ENCODE data around the gene PSMB8.

PSMB8 gene

DNA sequence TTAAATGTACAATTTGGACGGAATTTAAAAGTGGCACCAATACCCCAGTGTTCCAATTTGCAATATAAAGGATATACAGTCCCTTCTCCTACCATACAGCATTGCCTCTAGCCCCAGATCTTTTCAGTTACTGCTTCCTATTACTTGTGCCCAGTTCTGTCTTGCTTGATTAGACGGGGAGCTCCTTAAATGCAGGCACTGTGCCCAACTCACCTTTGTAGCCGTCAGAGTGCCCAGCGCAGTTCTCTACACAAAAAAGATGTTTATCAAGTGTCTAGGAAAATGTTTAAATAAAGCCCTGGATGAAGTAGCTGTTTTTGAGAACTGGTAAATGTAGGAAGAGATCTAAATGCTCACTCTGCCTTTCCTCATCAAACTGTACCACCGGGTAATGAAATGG lies 12.9 kb downstream of the PSMB8 start:
- Histone ChIP-seq H3K4me1 (ENCODE audit: control insufficient read depth, low read length) (no peaks in the 10 kb centered on the region), H3K27me3 (ENCODE audit: control insufficient read depth, low read length) (no peaks in the 10 kb centered on the region), H3K79me2 (ENCODE audit: control insufficient read depth, low read length) (no peaks in the 10 kb centered on the region)

DNA sequence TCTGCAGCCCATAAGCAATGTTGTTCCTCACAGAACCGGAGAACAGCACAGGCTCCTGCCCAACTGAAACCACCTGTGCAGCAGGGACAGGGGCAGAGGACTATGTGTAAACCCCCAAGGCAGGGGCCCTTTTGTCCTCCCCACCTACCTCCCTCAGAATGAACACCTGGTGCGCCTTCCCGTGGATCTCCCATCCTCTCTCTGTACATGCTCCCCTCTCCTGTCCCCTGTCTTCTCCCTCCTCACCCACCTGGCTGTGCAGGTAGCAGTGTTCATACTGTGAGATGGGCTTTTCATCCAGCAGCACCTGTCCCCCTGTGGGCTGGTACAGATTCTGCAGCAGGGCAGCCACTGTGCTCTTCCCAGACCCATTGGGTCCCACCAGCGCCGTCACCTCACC lies 13.8 kb downstream of the PSMB8 start:
- Histone ChIP-seq H3K36me3 (ENCODE audit: control insufficient read depth, low read length) (peaks cover 62% of the 10 kb centered on the region), H3K9me2 (replicated peaks; ENCODE audit: control insufficient read depth, low read length) (no peaks in the 10 kb centered on the region)
- no peak for TF ChIP-seq EZH2phosphoT487 (IDR thresholded peaks at IDR 0.05; ENCODE audit: borderline replicate concordance, low read length)
- TF ChIP-seq, protein P1, sequence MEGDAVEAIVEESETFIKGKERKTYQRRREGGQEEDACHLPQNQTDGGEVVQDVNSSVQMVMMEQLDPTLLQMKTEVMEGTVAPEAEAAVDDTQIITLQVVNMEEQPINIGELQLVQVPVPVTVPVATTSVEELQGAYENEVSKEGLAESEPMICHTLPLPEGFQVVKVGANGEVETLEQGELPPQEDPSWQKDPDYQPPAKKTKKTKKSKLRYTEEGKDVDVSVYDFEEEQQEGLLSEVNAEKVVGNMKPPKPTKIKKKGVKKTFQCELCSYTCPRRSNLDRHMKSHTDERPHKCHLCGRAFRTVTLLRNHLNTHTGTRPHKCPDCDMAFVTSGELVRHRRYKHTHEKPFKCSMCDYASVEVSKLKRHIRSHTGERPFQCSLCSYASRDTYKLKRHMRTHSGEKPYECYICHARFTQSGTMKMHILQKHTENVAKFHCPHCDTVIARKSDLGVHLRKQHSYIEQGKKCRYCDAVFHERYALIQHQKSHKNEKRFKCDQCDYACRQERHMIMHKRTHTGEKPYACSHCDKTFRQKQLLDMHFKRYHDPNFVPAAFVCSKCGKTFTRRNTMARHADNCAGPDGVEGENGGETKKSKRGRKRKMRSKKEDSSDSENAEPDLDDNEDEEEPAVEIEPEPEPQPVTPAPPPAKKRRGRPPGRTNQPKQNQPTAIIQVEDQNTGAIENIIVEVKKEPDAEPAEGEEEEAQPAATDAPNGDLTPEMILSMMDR (IDR thresholded peaks at IDR 0.05; ENCODE audit: low read depth, low read length, poor library complexity, severe bottlenecking): no peak

More for the DNA sequence above, 12.9 kb downstream of the PSMB8 start:
- no peaks in the 10 kb centered on the region for H3K9me3 ChIP-seq (ENCODE audit: control insufficient read depth, insufficient read depth, low read length)
- H3K4me2 ChIP-seq (ENCODE audit: low read length): no peak overlapping the region
- TF ChIP-seq, protein P1 (IDR thresholded peaks at IDR 0.05; ENCODE audit: low read depth, low read length, poor library complexity, severe bottlenecking): no peak
- no peak for TF ChIP-seq EZH2phosphoT487 (IDR thresholded peaks at IDR 0.05; ENCODE audit: borderline replicate concordance, low read length)
- H3F3A ChIP-seq (ENCODE audit: control insufficient read depth, insufficient read depth): no peaks in the 10 kb centered on the region
- H3K36me3 ChIP-seq (ENCODE audit: control insufficient read depth, low read length): peaks cover 71% of the 10 kb centered on the region
- H3K9me2 ChIP-seq (replicated peaks; ENCODE audit: control insufficient read depth, low read length): no peaks in the 10 kb centered on the region
- H4K20me1 ChIP-seq (ENCODE audit: control insufficient read depth, insufficient read depth, low read depth, low read length): no peaks in the 10 kb centered on the region
- H3K27ac ChIP-seq (ENCODE audit: low read depth, low read length): no peak overlapping the region
- H3K4me3 ChIP-seq (ENCODE audit: low read length): no peak overlapping the region

DNA sequence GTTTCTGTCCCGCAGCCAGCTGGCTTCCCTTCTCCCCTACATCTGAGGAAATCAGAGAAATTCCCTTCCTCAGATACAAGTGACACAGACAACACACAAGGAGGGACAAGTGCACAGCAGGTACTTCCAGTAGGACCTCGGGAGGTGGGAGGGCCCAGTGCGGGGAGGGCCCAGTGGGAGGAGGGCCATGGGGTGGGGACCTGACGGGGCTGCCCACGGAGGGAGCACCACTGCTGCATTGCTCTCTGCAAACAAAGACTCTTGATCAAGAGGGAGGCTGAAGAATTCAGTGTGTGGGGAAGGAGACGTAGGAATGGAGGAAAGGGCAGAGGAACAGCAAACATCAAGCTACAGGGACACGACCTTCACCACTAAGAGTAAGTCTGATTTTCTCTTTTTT lies 14.4 kb downstream of the PSMB8 start:
- Histone ChIP-seq H3K4me1 (ENCODE audit: control insufficient read depth, low read length) (no peaks in the 10 kb centered on the region), H3K4me2 (ENCODE audit: low read length) (no peak overlapping the region), H3K4me3 (ENCODE audit: low read length) (no peak overlapping the region), H3F3A (ENCODE audit: control insufficient read depth, insufficient read depth) (no peaks in the 10 kb centered on the region; the same call in 1 of the 2 replicates), H3K27ac (ENCODE audit: low read depth, low read length) (no peak overlapping the region), H4K20me1 (ENCODE audit: control insufficient read depth, insufficient read depth, low read depth, low read length) (no peaks in the 10 kb centered on the region), H3K36me3 (ENCODE audit: control insufficient read depth, low read length) (peaks cover 57% of the 10 kb centered on the region), H3K9me2 (replicated peaks; ENCODE audit: control insufficient read depth, low read length) (no peaks in the 10 kb centered on the region), H3K9me3 (ENCODE audit: control insufficient read depth, insufficient read depth, low read length) (no peaks in the 10 kb centered on the region), H3K27me3 (ENCODE audit: control insufficient read depth, low read length) (no peaks in the 10 kb centered on the region), H3K79me2 (ENCODE audit: control insufficient read depth, low read length) (no peaks in the 10 kb centered on the region)
- TF ChIP-seq, protein P1 (IDR thresholded peaks at IDR 0.05; ENCODE audit: low read depth, low read length, poor library complexity, severe bottlenecking): no peak
- no peak for TF ChIP-seq EZH2phosphoT487 (IDR thresholded peaks at IDR 0.05; ENCODE audit: borderline replicate concordance, low read length)

More for the DNA sequence above, 13.8 kb downstream of the PSMB8 start:
- Histone ChIP-seq H4K20me1 (ENCODE audit: control insufficient read depth, insufficient read depth, low read depth, low read length) (no peaks in the 10 kb centered on the region), H3F3A (ENCODE audit: control insufficient read depth, insufficient read depth) (no peaks in the 10 kb centered on the region), H3K4me1 (ENCODE audit: control insufficient read depth, low read length) (no peaks in the 10 kb centered on the region), H3K9me3 (ENCODE audit: control insufficient read depth, insufficient read depth, low read length) (no peaks in the 10 kb centered on the region), H3K27me3 (ENCODE audit: control insufficient read depth, low read length) (no peaks in the 10 kb centered on the region), H3K79me2 (ENCODE audit: control insufficient read depth, low read length) (no peaks in the 10 kb centered on the region), H3K4me2 (ENCODE audit: low read length) (no peak overlapping the region), H3K27ac (ENCODE audit: low read depth, low read length) (no peak overlapping the region), H3K4me3 (ENCODE audit: low read length) (no peak overlapping the region)

Data from DOHH2 (cell line).